Measurements from ENCODE around the gene PTTG1IP.

PTTG1IP gene

DNA sequence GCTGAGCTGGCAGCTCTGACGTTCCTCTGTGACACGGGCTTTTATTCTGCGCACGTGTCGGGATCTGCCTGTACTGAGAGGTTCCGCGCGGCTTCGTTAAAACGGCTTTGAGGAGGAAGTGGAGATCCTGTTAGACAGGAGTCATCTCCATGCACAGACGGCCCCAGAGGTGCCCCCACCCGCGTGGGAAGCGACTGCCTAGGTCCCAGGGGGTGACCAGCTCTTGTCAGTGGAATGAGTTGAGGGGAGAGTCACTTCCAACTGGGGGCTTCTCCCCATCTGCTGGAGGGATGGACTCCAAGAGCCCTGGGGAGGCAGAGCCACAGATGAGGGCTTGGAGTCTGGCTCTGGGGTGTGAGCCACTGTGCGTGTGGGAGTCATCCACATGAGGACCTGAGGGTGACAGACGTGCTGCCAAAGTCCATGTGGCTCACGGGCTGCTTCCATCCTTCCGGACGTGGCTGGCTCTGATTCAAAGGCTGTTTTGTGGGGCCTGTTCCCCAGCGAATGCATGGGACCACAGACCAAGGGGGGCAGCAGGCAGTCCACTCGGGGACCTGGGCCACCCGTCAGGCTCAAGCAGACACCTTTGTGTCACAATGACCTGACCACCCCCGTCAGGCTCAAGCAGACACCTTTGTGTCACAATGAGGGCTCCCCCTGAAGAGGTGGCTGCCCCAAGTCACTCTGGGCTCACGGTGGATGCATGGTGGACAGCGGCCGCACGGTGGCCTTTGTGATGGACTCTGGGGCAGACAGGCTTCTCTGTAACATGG lies 26.8 kb downstream of the PTTG1IP start:
- Histone ChIP-seq H3K27me3 (ENCODE audit: control insufficient read depth in 1 of 2, insufficient read depth in 2 of 2, low read length in 2 of 2) (peaks cover 9 to 12% of the 10 kb centered on the region in 2 donors), H3K4me3 (ENCODE audit: low read length in 2 of 2) (peak overlapping the region; percentile 50 to 63), H3K4me1 (ENCODE audit: control insufficient read depth, insufficient read depth, low read length) (peaks cover 16% of the 10 kb centered on the region), H3K36me3 (ENCODE audit: control insufficient read depth in 2 of 2, insufficient read depth in 2 of 2, low read length in 2 of 2) (peaks cover 18 to 26% of the 10 kb centered on the region in 2 donors), H3K27ac (ENCODE audit: low read length) (no peak overlapping the region), H3K9ac (ENCODE audit: low read length in 2 of 2) (peak overlapping the region in 1 of 2 donors; percentile 51), H3K9me3 (ENCODE audit: control insufficient read depth in 2 of 2, low read length in 2 of 2) (no peaks in the 10 kb centered on the region)

DNA sequence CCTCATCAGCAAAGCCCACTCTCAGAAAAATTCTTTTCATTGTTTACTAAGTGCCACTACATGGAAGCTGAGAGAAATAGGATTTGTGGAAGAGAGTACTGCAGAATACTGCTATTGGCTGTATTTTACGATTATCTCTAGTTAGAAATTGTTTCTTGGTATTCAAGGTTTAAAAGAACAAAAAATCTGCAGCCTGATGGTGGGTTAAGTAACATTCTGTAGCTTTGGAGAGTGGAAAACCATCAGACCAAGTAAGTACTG lies 27.3 kb downstream of the PTTG1IP start:
- H3K36me3 ChIP-seq (ENCODE audit: control insufficient read depth in 2 of 2, insufficient read depth in 2 of 2, low read length in 2 of 2) = peaks cover 15 to 23% of the 10 kb centered on the region in 2 donors
- peak overlapping the region; percentile 50 to 63 for H3K4me3 ChIP-seq (ENCODE audit: low read length in 2 of 2)
- no peaks in the 10 kb centered on the region for H3K9me3 ChIP-seq (ENCODE audit: control insufficient read depth in 2 of 2, low read length in 2 of 2)
- H3K27me3 ChIP-seq (ENCODE audit: control insufficient read depth in 1 of 2, insufficient read depth in 2 of 2, low read length in 2 of 2) = peaks cover 9 to 15% of the 10 kb centered on the region in 2 donors
- H3K27ac ChIP-seq (ENCODE audit: low read length) = no peak overlapping the region
- peak overlapping the region in 1 of 2 donors; percentile 51 for H3K9ac ChIP-seq (ENCODE audit: low read length in 2 of 2)
- H3K4me1 ChIP-seq (ENCODE audit: control insufficient read depth, insufficient read depth, low read length) = peaks cover 16% of the 10 kb centered on the region

DNA sequence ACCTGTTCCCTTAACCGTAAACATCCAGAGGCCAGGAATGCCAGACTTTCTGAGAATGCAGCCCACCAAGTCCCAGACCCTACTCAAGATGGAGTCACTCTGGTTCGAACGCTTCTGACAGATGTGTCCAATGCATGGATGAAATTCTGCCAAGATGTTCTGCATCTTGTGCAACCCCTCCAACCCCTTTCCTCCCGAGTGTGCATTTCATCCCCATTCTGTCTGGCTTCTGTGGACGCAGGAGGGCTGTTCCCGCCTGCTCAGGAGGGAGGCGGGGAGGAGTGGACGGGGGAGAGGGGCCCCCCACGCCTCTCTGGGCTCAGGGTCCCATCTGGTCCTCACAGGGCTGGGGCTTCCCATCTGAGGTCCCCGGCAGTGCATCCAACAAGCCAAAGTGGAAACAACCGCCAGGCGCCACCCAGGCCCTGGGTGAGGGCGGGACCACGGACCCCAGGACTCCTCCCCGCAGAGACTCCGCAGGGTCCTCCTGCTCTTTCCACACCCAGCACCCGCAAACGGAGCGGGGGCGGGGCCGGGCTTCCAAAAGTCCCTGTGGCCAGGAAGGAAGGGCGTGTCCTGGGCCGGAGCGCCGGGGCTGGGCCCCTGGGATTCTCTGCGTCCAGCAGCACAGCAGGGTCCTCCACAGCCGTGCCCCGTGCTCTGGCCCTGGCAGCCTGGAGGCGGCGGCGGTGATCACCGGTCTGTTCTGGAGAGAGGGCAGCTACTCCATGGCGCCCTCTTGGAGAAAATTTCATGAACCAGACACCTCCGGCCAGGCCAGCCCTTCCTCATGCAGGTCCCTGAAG lies 27.9 kb downstream of the PTTG1IP start:
- Histone ChIP-seq H3K36me3 (ENCODE audit: control insufficient read depth in 2 of 2, insufficient read depth in 2 of 2, low read length in 2 of 2) (peaks cover 12 to 18% of the 10 kb centered on the region in 2 donors), H3K9ac (ENCODE audit: low read length in 2 of 2) (peak overlapping the region in 1 of 2 donors; percentile 51), H3K27ac (ENCODE audit: low read length) (no peak overlapping the region), H3K27me3 (ENCODE audit: control insufficient read depth in 1 of 2, insufficient read depth in 2 of 2, low read length in 2 of 2) (peaks cover 9 to 16% of the 10 kb centered on the region in 2 donors), H3K9me3 (ENCODE audit: control insufficient read depth in 2 of 2, low read length in 2 of 2) (no peaks in the 10 kb centered on the region), H3K4me3 (ENCODE audit: low read length in 2 of 2) (peak overlapping the region; percentile 50 to 63), H3K4me1 (ENCODE audit: control insufficient read depth, insufficient read depth, low read length) (peaks cover 16% of the 10 kb centered on the region)

- Histone ChIP-seq H3K4me1 (ENCODE audit: control insufficient read depth, insufficient read depth, low read length) (peaks cover 16% of the 10 kb centered on the region), H3K4me3 (ENCODE audit: low read length in 2 of 2) (no peak overlapping the region), H3K27me3 (ENCODE audit: control insufficient read depth in 1 of 2, insufficient read depth in 2 of 2, low read length in 2 of 2) (peaks cover 9 to 16% of the 10 kb centered on the region in 2 donors), H3K36me3 (ENCODE audit: control insufficient read depth in 2 of 2, insufficient read depth in 2 of 2, low read length in 2 of 2) (peaks cover 0 to 6% of the 10 kb centered on the region in 2 donors), H3K27ac (ENCODE audit: low read length) (no peak overlapping the region), H3K9me3 (ENCODE audit: control insufficient read depth in 2 of 2, low read length in 2 of 2) (no peaks in the 10 kb centered on the region), H3K9ac (ENCODE audit: low read length in 2 of 2) (no peak overlapping the region)
Measured at GRCh38 chr21:44844256-44844655, 29.2 kb downstream of the PTTG1IP start.

- Histone ChIP-seq H3K9me3 (ENCODE audit: control insufficient read depth in 2 of 2, low read length in 2 of 2) (no peaks in the 10 kb centered on the region), H3K4me3 (ENCODE audit: low read length in 2 of 2) (no peak overlapping the region), H3K36me3 (ENCODE audit: control insufficient read depth in 2 of 2, insufficient read depth in 2 of 2, low read length in 2 of 2) (no peaks in the 10 kb centered on the region)
Measured at GRCh38 chr21:44842721-44843445, 30.6 kb downstream of the PTTG1IP start.

DNA sequence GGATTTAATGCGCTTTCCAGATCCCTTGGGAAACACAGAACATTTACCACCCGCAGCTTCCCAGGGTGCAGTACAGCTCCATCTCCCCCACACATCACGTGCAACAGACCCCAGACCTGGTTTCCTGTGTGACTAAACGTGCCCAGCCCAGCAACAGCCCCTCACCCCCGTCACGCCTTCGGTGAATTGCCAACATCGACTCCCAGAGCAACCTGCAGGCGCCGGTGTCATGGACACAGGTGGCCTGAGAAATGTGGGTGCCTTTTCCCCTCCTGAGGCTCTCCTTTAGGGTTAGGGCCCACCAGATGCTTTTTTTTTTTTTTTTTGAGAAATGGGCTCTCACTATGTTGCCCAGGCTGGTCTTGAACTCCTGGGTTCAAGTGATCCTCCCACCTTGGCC lies 31.4 kb downstream of the PTTG1IP start:
- Histone ChIP-seq H3K9ac (ENCODE audit: low read length in 2 of 2) (no peak overlapping the region), H3K36me3 (ENCODE audit: control insufficient read depth in 2 of 2, insufficient read depth in 2 of 2, low read length in 2 of 2) (no peaks in the 10 kb centered on the region), H3K4me1 (ENCODE audit: control insufficient read depth, insufficient read depth, low read length) (peaks cover 16% of the 10 kb centered on the region), H3K27me3 (ENCODE audit: control insufficient read depth in 1 of 2, insufficient read depth in 2 of 2, low read length in 2 of 2) (peaks cover 9 to 16% of the 10 kb centered on the region in 2 donors), H3K27ac (ENCODE audit: low read length) (no peak overlapping the region), H3K9me3 (ENCODE audit: control insufficient read depth in 2 of 2, low read length in 2 of 2) (no peaks in the 10 kb centered on the region), H3K4me3 (ENCODE audit: low read length in 2 of 2) (no peak overlapping the region)

More at GRCh38 chr21:44842721-44843445, 30.6 kb downstream of the PTTG1IP start:
- Histone ChIP-seq H3K27ac (ENCODE audit: low read length) (no peak overlapping the region), H3K9ac (ENCODE audit: low read length in 2 of 2) (no peak overlapping the region), H3K4me1 (ENCODE audit: control insufficient read depth, insufficient read depth, low read length) (peaks cover 16% of the 10 kb centered on the region), H3K27me3 (ENCODE audit: control insufficient read depth in 1 of 2, insufficient read depth in 2 of 2, low read length in 2 of 2) (peaks cover 9 to 16% of the 10 kb centered on the region in 2 donors)

GRCh38 chr21:44840771-44841170 lies 32.7 kb downstream of the PTTG1IP start:
- Histone ChIP-seq H3K4me3 (ENCODE audit: low read length in 2 of 2) (no peak overlapping the region), H3K27ac (ENCODE audit: low read length) (no peak overlapping the region), H3K36me3 (ENCODE audit: control insufficient read depth in 2 of 2, insufficient read depth in 2 of 2, low read length in 2 of 2) (no peaks in the 10 kb centered on the region), H3K4me1 (ENCODE audit: control insufficient read depth, insufficient read depth, low read length) (peaks cover 8% of the 10 kb centered on the region), H3K9me3 (ENCODE audit: control insufficient read depth in 2 of 2, low read length in 2 of 2) (no peaks in the 10 kb centered on the region), H3K9ac (ENCODE audit: low read length in 2 of 2) (no peak overlapping the region), H3K27me3 (ENCODE audit: control insufficient read depth in 1 of 2, insufficient read depth in 2 of 2, low read length in 2 of 2) (peaks cover 9 to 14% of the 10 kb centered on the region in 2 donors)

- Histone ChIP-seq H3K36me3 (ENCODE audit: control insufficient read depth in 2 of 2, insufficient read depth in 2 of 2, low read length in 2 of 2) (no peaks in the 10 kb centered on the region), H3K27me3 (ENCODE audit: control insufficient read depth in 1 of 2, insufficient read depth in 2 of 2, low read length in 2 of 2) (peaks cover 3 to 11% of the 10 kb centered on the region in 2 donors), H3K4me1 (ENCODE audit: control insufficient read depth, insufficient read depth, low read length) (peaks cover 3% of the 10 kb centered on the region), H3K9me3 (ENCODE audit: control insufficient read depth in 2 of 2, low read length in 2 of 2) (no peaks in the 10 kb centered on the region), H3K4me3 (ENCODE audit: low read length in 2 of 2) (no peak overlapping the region), H3K27ac (ENCODE audit: low read length) (no peak overlapping the region), H3K9ac (ENCODE audit: low read length in 2 of 2) (no peak overlapping the region)
Measured at GRCh38 chr21:44838951-44839350, 34.5 kb downstream of the PTTG1IP start.

DNA sequence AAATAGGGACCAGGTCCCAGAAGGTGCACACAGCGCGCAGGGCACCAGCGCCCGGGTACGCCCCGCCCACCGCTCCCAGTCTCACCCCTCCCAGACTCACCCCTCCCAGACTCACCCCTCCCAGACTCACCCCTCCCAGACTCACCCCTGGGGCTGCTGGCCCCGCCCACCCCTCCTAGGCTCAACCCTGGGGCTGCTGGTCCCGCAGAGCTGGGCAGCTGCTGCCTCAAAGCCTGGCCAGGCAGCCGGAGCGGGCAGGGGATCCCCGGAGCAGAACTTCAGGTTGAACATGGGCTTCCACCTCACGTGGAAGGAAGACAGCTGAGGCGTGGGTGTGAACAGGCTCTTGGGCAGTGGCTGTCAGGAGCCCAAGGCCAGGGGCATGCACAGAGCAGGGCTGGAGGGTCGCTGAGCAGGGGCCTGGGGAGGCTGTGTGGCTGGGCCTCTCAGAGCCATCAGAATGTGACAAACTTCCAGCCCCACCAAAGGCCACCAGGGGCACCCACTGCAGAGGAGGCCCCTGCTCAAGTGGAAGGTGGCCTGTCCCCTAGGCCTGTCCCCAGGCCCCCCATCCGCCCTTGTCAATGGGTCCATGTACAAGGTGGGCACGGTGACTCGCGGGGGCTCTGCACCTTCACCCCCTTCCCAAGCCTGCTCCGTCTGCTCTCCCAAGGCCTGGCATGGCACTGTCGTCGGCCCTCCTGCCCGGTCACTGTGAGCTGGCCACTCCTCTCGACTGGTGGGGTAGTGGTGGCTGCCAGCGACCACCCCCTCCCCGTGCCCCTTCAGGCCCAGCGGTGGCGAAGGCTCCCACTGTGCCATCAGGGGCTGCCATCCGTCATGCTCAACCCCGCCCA lies 35.2 kb downstream of the PTTG1IP start:
- Histone ChIP-seq H3K27ac (ENCODE audit: low read length) (no peak overlapping the region), H3K27me3 (ENCODE audit: control insufficient read depth in 1 of 2, insufficient read depth in 2 of 2, low read length in 2 of 2) (peaks cover 3 to 9% of the 10 kb centered on the region in 2 donors), H3K36me3 (ENCODE audit: control insufficient read depth in 2 of 2, insufficient read depth in 2 of 2, low read length in 2 of 2) (no peaks in the 10 kb centered on the region), H3K9me3 (ENCODE audit: control insufficient read depth in 2 of 2, low read length in 2 of 2) (no peaks in the 10 kb centered on the region), H3K4me3 (ENCODE audit: low read length in 2 of 2) (no peak overlapping the region), H3K4me1 (ENCODE audit: control insufficient read depth, insufficient read depth, low read length) (peaks cover 3% of the 10 kb centered on the region), H3K9ac (ENCODE audit: low read length in 2 of 2) (no peak overlapping the region)

GRCh38 chr21:44837537-44837936 lies 36.0 kb downstream of the PTTG1IP start:
- Histone ChIP-seq H3K9me3 (ENCODE audit: control insufficient read depth in 2 of 2, low read length in 2 of 2) (no peaks in the 10 kb centered on the region), H3K36me3 (ENCODE audit: control insufficient read depth in 2 of 2, insufficient read depth in 2 of 2, low read length in 2 of 2) (no peaks in the 10 kb centered on the region), H3K4me3 (ENCODE audit: low read length in 2 of 2) (no peak overlapping the region), H3K27ac (ENCODE audit: low read length) (no peak overlapping the region), H3K4me1 (ENCODE audit: control insufficient read depth, insufficient read depth, low read length) (peaks cover 3% of the 10 kb centered on the region), H3K27me3 (ENCODE audit: control insufficient read depth in 1 of 2, insufficient read depth in 2 of 2, low read length in 2 of 2) (peaks cover 2 to 9% of the 10 kb centered on the region in 2 donors), H3K9ac (ENCODE audit: low read length in 2 of 2) (no peak overlapping the region)
